Activated T-cell treated with anti-CD3 and anti-CD28 coated beads, Interleukin-2, amount 50 U/mL, for 48 hours (primary cell): ENCODE results near the gene MYEF2.

Experiments used
- DNase-seq, 2 experiments: peaks; one replicate each; pipeline ENCODE4 v3.0.0-alpha.2; 2020

Gene MYEF2

GRCh38 chr15:48177766-48178647, at the start of gene MYEF2:
MYEF2 (minus strand) TSS chr15:48178295; CDS start chr15:48178237, 58 bp downstream.
- peak; percentile 80 to 83 for DNase-seq

- DNase-seq, result no peak
Measured at GRCh38 chr15:48225771-48226170, 47.7 kb upstream of the MYEF2 start.

GRCh38 chr15:48222627-48223026, 44.5 kb upstream of the MYEF2 start:
- DNase-seq, result no peak

GRCh38 chr15:48221885-48222284, 43.8 kb upstream of the MYEF2 start:
- no peak for DNase-seq

GRCh38 chr15:48221261-48221660, 43.2 kb upstream of the MYEF2 start:
- no peak for DNase-seq

GRCh38 chr15:48205981-48206380, 27.9 kb upstream of the MYEF2 start, which contains the start of gene SLC12A1:
SLC12A1 (plus strand) TSS chr15:48206302; CDS start chr15:48207720, 1,418 bp downstream.
- no peak for DNase-seq

GRCh38 chr15:48202068-48202467, 24.0 kb upstream of the MYEF2 start:
- no peak for DNase-seq

- DNase-seq, result no peak
Measured at GRCh38 chr15:48191574-48192225, 13.6 kb upstream of the MYEF2 start, which contains the start of gene CTXN2. CTXN2 (plus strand) TSS chr15:48191665; CDS start chr15:48201301, 9,636 bp downstream.

- DNase-seq, result peak; percentile 46
Measured at GRCh38 chr15:48190932-48191573, 13.0 kb upstream of the MYEF2 start.

- no peak for DNase-seq
Measured at GRCh38 chr15:48186271-48186670, 8.2 kb upstream of the MYEF2 start.

- no peak for DNase-seq
Measured at GRCh38 chr15:48185529-48185928, 7.4 kb upstream of the MYEF2 start.

- DNase-seq, result no peak
Measured at GRCh38 chr15:48182749-48183148, 4.7 kb upstream of the MYEF2 start.

GRCh38 chr15:48178648-48178931, 495 bp upstream of the MYEF2 start:
- no peak for DNase-seq

- DNase-seq, result no peak
Measured at GRCh38 chr15:48177383-48177765, 721 bp downstream of the MYEF2 start.

GRCh38 chr15:48176957-48177356, 1.1 kb downstream of the MYEF2 start:
- no peak for DNase-seq

- DNase-seq, result no peak
Measured at GRCh38 chr15:48176112-48176511, 2.0 kb downstream of the MYEF2 start.

GRCh38 chr15:48175126-48175525, 3.0 kb downstream of the MYEF2 start:
- no peak for DNase-seq

- DNase-seq, result no peak
Measured at GRCh38 chr15:48170981-48171380, 7.1 kb downstream of the MYEF2 start.

- no peak for DNase-seq
Measured at GRCh38 chr15:48168616-48169015, 9.5 kb downstream of the MYEF2 start.

GRCh38 chr15:48153526-48153925, 24.6 kb downstream of the MYEF2 start:
- no peak for DNase-seq

- no peak for DNase-seq
Measured at GRCh38 chr15:48149858-48150257, 28.2 kb downstream of the MYEF2 start.

- DNase-seq, result no peak
Measured at GRCh38 chr15:48147358-48147757, 30.7 kb downstream of the MYEF2 start.

GRCh38 chr15:48145923-48146322, 32.2 kb downstream of the MYEF2 start:
- DNase-seq, result no peak

- no peak for DNase-seq
Measured at GRCh38 chr15:48144889-48145288, 33.2 kb downstream of the MYEF2 start.
